Measurements from ENCODE around the gene MRPL28.
"Not testable (repeated sequence)": the region's sequence is repeated elsewhere in the genome, so short reads cannot be mapped to it uniquely, and the experiment has no call there.

Gene MRPL28

GRCh38 chr16:359067-359763 lies 11.1 kb downstream of the MRPL28 start:
- no peak for DNase-seq

DNA sequence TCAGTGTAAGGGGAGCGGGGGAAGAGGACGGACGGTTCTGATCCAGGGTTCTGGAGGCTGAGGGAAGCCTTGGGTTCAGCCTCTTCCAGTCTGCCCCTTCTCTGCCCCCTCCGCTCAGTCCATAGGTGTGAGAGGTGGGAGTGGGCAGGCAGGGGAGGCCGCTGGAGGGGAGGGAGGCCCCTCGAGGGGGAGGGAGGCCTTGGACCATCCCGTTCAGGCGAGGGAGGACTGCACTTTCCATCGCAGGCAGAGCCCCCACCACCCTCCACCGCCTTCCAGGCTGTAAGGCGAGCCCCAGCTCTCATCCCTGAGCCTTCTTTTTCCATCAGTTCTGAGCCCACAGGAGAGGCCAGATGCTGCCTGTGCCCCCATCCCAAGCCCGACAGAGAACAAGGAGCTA lies 13.6 kb downstream of the MRPL28 start:
- DNase-seq: no peak

DNA sequence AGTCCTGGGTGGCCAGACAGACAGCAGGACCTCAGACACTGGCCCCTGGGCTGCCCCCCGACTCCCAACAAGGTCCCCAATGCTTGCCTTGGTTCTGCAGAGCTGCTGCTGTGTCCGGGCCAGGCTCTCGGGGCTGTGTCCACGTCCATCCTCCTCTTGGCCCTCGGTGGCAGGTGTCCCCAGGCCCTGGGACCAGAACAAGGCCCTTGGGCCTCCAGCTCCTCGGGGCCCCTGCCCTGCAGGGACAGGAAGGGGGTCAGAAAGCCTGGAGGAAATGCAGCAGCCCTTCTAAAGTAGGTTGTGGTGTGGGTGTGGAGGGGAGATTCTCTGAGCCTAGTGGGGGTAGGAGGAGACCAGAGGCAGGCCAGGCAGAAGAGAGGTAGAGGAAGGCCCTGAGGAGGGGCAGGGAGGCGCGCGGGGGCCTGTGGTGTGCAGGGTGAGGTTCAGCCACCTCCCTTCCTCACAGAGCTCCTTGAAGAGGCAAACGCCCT lies 15.3 kb downstream of the MRPL28 start:
- peak; percentile 30 for DNase-seq

GRCh38 chr16:354291-354881 lies 16.0 kb downstream of the MRPL28 start:
- DNase-seq: no peak

DNA sequence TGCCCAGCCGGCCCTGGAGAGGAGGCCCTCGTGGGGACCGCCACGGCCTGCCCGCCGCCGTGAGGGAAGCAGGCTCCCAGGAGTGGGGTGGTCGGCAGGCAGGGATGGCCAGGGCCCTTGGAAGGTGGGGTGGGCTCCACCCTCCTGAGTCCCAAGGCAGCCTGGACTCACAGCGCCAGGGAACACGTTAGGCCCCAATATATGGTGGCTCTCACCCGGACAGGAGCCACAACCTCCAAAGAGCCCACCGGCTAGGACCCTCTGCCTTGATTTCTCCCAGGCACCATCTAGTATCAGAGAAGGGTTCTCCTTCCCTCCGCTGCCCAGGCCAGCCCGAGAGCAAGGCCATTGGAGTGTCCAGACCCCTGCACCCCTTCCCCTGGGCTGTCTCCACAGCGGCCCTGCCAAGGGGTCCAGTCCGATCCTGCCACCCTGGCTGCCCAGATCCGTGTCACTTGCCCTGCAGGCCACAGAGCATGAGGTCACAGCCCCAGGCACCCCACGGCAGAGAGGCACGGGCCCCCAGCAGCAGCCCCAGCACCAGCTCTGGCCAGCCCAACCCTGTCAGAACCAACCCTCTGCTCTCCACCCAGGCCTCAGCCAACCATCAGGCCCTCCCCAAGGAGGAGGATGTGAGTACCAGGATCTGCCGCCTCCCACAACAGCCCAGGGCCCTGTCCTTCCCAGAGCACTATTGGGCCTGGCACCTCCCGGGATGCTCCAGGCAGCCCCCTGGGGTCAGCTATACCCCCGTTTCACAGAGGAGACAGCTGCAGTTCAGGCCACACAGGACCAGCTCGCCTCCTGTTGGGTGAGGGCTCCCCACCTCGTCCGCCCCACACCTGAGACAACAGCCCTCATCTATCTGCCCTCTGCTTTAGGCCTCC lies 16.7 kb downstream of the MRPL28 start:
- DNase-seq: no peak

- DNase-seq: peak; percentile 100
Observed at GRCh38 chr16:352547-353403, 17.6 kb downstream of the MRPL28 start, which contains the start of gene AXIN1. Gene AXIN1, minus strand, starts transcription at chr16:352723. Its CDS starts 5,698 bp downstream, at chr16:347025.

DNA sequence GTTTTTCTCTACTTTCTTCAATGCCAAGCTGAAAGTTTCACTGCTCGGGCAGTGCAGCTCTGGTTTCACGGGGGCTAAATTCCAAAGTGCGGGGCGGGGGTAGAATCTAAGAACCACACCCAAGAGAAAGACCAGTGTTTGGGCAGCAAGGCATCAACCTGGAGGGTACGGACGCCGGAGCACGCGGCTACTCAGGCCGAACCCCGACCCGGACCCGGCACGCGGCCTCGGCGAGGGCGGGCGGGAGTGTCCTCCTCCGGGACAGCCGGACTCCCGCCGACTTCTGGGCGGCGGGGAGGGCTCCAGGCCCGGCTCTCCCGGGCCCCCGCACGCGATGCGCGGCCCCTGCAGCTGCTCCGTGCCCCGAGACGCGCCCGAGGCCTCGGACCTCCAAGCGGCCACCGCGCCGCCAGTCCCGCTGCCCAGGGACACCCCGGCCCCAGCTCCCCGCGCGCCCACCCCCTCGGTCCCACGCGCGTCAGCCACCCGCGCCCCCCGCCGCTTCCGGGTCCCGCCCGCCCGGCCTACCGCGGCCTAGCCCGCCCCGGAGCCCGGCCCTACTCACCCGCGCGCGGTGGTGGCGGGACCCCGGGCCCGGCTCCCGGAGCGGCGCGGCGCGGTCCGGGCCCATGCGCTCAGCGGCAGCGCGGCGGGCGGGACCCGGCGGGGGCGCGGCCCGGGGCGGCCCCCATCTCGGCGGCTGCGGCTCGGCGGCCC lies 18.4 kb downstream of the MRPL28 start:
- no peak for DNase-seq

DNA sequence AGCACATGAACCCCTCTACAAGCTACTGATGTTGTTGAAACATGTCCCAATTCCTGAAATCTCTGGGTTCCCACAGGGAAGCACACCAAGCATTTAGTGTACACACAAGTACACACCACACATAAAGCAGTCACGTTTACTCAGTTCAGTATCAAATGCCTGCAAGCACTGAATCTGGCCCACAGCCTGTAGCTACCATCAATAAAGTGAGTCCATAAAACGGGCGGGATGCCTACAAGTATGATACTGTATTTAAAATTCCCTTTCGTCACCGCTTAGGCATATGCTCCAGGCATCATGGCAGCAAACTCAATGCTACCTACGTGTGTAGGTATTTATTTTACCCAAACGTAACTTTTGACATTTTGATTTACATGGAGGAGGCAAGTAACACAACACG lies 20.1 kb downstream of the MRPL28 start:
- DNase-seq: no peak

GRCh38 chr16:349211-349610 lies 21.1 kb downstream of the MRPL28 start:
- DNase-seq: no peak

GRCh38 chr16:348495-348894 lies 21.8 kb downstream of the MRPL28 start:
- not testable (repeated sequence) for DNase-seq

DNA sequence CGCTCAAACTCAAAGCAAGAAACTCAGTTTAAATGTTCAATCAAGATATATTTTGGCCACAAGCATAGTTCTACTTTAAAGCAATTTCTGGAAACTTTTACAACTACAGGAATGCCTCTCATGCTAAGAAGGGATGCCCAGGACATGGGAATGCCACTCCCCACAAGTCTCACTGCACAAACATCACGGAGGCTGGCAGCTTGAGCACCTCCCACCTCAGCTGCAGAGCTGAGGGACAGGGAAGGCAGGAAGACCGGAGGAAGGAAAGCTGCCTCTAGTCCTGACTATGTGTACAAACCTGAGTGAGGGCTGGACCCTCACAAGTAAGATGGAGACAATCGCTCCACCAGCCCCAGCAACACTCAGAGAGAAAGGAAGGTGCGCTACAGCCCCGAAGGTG lies 23.1 kb downstream of the MRPL28 start:
- DNase-seq: no peak

GRCh38 chr16:346587-346986 lies 23.8 kb downstream of the MRPL28 start:
- no peak for DNase-seq

DNA sequence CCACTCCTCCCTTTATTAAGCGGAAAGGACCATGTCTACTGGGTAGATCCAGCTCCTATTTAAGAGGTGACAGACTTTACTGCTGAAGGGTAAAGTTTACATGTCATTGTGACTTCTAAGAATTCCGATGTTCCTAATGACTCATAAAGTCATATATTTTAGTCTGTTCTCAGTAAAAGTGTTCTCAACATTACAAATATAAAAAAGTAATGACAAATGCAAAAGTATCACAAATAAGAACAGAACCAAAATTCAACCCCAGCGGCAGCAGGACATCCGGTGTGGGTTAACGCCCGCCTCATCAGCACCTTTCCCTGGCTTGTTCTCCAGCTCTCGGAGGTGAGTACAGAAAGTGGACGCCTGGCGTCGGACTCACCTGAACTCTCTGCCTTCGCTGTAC lies 24.6 kb downstream of the MRPL28 start:
- no peak for DNase-seq

GRCh38 chr16:342455-343213 lies 27.7 kb downstream of the MRPL28 start:
- DNase-seq: no peak

DNA sequence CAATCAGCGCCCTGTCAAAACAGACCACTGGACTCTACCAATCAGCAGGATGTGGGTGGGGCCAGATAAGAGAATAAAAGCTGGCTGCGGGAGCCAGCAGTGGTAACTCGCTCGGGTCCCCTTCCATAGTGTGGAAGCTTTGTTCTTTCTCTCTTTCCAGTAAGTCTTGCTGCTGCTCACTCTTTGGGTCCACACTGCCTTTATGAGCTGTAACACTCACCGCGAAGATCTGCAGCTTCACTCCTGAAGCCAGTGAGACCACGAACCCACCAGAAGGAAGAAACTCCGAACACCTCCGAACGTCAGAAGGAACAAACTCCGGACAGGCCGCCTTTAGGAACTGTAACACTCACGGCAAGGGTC lies 28.4 kb downstream of the MRPL28 start:
- not testable (repeated sequence) for DNase-seq

DNA sequence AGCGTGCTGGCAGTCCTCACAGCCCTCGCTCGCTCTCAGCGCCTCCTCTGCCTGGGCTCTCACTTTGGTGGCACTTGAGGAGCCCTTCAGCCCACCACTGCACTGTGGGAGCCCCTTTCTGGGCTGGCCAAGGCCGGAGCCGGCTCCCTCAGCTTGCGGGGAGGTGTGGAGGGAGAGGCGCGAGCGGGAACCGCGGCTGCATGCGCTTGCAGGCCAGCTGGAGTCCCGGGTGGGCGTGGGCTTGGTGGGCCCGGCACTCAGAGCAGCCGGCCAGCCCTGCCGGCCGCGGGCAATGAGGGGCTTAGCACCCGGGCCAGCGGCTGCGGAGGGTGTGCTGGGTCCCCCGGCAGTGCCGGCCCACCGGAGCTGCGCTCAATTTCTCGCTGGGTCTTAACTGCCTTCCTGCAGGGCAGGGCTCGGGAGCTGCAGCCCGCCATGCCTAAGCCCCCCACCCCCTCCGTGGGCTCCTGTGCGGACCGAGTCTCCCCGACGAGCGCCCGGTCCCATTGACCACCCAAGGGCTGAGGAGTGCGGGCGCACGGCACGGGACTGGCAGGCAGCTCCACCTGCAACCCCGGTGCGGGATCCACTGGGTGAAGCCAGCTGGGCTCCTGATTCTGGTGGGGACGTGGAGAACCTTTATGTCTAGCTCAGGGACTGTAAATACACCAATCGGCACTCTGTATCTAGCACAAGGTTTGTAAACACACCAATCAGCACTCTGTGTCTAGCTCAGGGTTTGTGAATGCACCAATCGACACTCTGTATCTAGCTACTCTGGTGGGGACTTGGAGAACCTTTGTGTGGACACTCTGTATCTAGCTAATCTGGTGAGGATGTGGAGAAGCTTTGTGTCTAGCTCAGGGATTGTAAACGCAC lies 29.0 kb downstream of the MRPL28 start:
- DNase-seq: not testable (repeated sequence)

GRCh38 chr16:340370-341091 lies 29.8 kb downstream of the MRPL28 start:
- DNase-seq: no peak

DNA sequence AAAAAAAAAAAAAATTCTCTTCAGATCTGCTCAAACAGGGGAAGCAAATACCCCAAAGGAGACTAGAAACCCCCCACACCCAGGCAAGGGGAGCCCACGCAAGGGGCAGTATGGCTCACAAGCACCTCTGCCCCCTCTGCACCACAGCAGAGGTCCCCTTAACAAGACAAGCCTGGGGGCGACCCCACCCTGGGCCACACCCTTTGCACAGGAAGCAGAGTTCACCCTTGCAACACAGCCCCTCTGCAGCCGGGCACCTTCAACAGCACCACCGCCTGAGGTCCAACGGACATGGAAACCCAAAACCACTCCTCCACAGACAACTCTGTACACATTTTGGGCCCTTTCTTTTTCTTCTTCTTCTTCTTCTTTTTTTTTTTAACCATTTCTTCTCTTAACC lies 30.7 kb downstream of the MRPL28 start:
- no peak for DNase-seq

GRCh38 chr16:337975-338575 lies 32.3 kb downstream of the MRPL28 start:
- DNase-seq: no peak
